Measurements from ENCODE around the gene SLC1A4. TPM values are rescaled to one million over a fixed set of nuclear protein-coding genes. Genes with fewer than 3 reads are reported as not detected.

Gene SLC1A4
- total and polyA plus RNA-seq, 10 of the 15 experiments (the other 5 are each of a cell fraction or from before 2014, with no cell fraction given): 10.8 to 43.2 (median 27.7) TPM

- no peak for TF ChIP-seq CHD1 (IDR thresholded peaks at IDR 0.05; ENCODE audit: low read depth, low read length)
- TF ChIP-seq LARP7 (IDR thresholded peaks at IDR 0.05): no peak
- TF ChIP-seq CBX5 (IDR thresholded peaks at IDR 0.05; ENCODE audit: low read depth): no peak
- no peak for TF ChIP-seq SPI1 (IDR thresholded peaks at IDR 0.05; ENCODE audit: borderline replicate concordance, insufficient read depth, low read depth, low read length)
- TF ChIP-seq EGR1 (IDR thresholded peaks at IDR 0.05; ENCODE audit: borderline replicate concordance in 1 of 2, low read depth in 2 of 2, low read length in 2 of 2): no peak
Observed at GRCh38 chr2:64980183-64980582, 9.0 kb upstream of the SLC1A4 start (continued).

DNA sequence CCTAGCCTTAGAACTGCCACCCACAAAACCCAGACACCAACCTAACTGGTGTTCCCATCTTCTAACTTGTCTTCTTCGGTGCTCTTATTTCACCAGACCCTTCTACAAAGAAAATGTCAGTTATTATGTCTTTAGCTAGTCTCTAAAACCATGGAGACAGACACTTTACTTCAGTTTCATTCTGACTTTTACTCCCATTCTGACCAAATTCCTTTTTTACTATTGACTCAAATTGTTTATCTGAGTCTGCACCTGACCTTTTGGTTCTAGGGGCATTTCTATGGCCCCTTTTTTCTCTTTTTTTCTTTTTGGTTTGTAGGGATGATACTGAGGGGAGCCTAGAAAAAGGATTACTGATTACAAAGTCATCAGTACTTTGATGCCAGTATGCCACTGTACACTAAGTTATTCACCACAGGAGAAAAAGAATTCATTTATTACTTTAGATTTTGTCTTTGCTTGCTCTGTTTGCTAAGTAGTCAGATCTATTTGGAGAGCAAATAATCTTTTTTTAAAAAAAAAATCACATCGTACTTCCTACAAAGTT is 6.8 kb upstream of the SLC1A4 start:
- peak; percentile 84 for FAIRE-seq
- Histone ChIP-seq H2AFZ (ENCODE audit: control insufficient read depth, low read depth, low read length) (no peak overlapping the region), H3K4me2 (ENCODE audit: control insufficient read depth, insufficient read depth) (peak overlapping the region; percentile 32), H3K4me1 (ENCODE audit: control insufficient read depth, insufficient read depth, low read length) (peaks cover 50% of the 10 kb centered on the region), H3K27ac (ENCODE audit: control insufficient read depth, insufficient read depth) (peak overlapping the region; percentile 6; the same call in 1 of the 2 replicates), H3K27me3 (replicated peaks in 1 of 2; ENCODE audit: control insufficient read depth in 2 of 2, insufficient read depth in 2 of 2, low read length in 1 of 2) (no peaks in the 10 kb centered on the region), H3K4me3 (no peak overlapping the region), H3K9ac (ENCODE audit: control insufficient read depth, insufficient read depth, low read length) (no peak overlapping the region), H4K20me1 (ENCODE audit: control insufficient read depth, insufficient read depth) (no peaks in the 10 kb centered on the region), H3K79me2 (ENCODE audit: control insufficient read depth, insufficient read depth, low read length) (no peaks in the 10 kb centered on the region; the same call in 1 of the 2 replicates), H3K36me3 (ENCODE audit: control insufficient read depth in 2 of 2, insufficient read depth in 2 of 2, low read length in 1 of 2) (no peaks in the 10 kb centered on the region), H3K9me3 (replicated peaks; ENCODE audit: control insufficient read depth, insufficient read depth, low read length) (no peaks in the 10 kb centered on the region)
- in situ Hi-C loops (cut with MboI): loop anchor here (10.0 kb wide), 1 partner anchor 48 kb away; no protein-coding TSS in a partner anchor
- ChIA-PET CTCF (interaction anchor here (0.8 to 1.6 kb wide), 5 partner anchors 36 to 66 kb away, joined by 3 to 5 read pairs (median 3); no protein-coding TSS in a partner anchor), RAD21 (ENCODE audit: unreplicated experiment) (interaction anchor here (0.9 to 2.2 kb wide), 6 partner anchors 9 to 64 kb away, joined by 3 to 11 read pairs (median 6); no protein-coding TSS in a partner anchor), POLR2A (interaction anchor here (0.6 to 1.5 kb wide), 7 partner anchors 8 to 41 kb away, joined by 3 to 6 read pairs (median 3); no protein-coding TSS in a partner anchor), SMC1A (ENCODE audit: uncharacterized antibody, unreplicated experiment) (interaction anchor here (0.5 to 2.0 kb wide), 10 partner anchors 10 to 67 kb away, joined by 3 to 17 read pairs (median 6); no protein-coding TSS in a partner anchor)
- no TSS peak for BruUV-seq (replicated peaks)
- intact Hi-C loops (cut with micrococcal nuclease; ENCODE audit: unreplicated experiment): loop anchor here (2.0 kb wide), 1 partner anchor 36 kb away; no protein-coding TSS in a partner anchor
- peak; percentile 55 for ATAC-seq
- WGBS (ENCODE audit: insufficient coverage, insufficient replicate concordance, low lambda C conversion rate, missing lambda C conversion rate): 0% methylated on average over 2 of the region's 2 CpGs
- DNase-seq (ENCODE audit: low read depth, low spot score): peak; percentile 59
- 0 out of 2 replicates have a peak, but pooled peaks have one; percentile 40 for TF ChIP-seq ZNF687 (IDR thresholded peaks at IDR 0.05)
- TF ChIP-seq BHLHE40 (IDR thresholded peaks at IDR 0.05; ENCODE audit: borderline replicate concordance in 1 of 2, low read depth in 2 of 2, low read length in 1 of 2): peak; percentile 72 to 83; a peak in 3 of 4 replicates
- no peak for TF ChIP-seq KDM1A (IDR thresholded peaks at IDR 0.05; ENCODE audit: borderline replicate concordance)
- peak; percentile 57 for TF ChIP-seq GABPA (IDR thresholded peaks at IDR 0.05; ENCODE audit: low read depth)
- TF ChIP-seq ATF2 (IDR thresholded peaks at IDR 0.05; ENCODE audit: low read length): peak; percentile 92
- TF ChIP-seq PAX5 (IDR thresholded peaks at IDR 0.05; ENCODE audit: borderline replicate concordance, low read depth, low read length): 0 out of 2 replicates have a peak, but pooled peaks have one; percentile 59
- TF ChIP-seq PKNOX1 (IDR thresholded peaks at IDR 0.05): peak; percentile 39; the same call in 1 of the 2 replicates
- 0 out of 2 replicates have a peak, but pooled peaks have one; percentile 45 for TF ChIP-seq ASH2L (IDR thresholded peaks at IDR 0.05; ENCODE audit: borderline replicate concordance, low read depth)
- no peak for TF ChIP-seq POLR2AphosphoS2 (IDR thresholded peaks at IDR 0.05; ENCODE audit: low read depth, low read length)
- no peak for TF ChIP-seq HCFC1 (IDR thresholded peaks at IDR 0.05; ENCODE audit: low read length)

Measured in GM12878 (cell line).